ENCODE data around the gene USP33. TPM values are rescaled to one million over a fixed set of nuclear protein-coding genes. Genes with fewer than 3 reads are reported as not detected.
"Not testable (repeated sequence)": the region's sequence is repeated elsewhere in the genome, so short reads cannot be mapped to it uniquely, and the experiment has no call there.

Gene USP33
- total RNA-seq (2014; rRNA removed; shearing (Covaris generic); ENCODE audit: low replicate concordance): 68.1 and 81.6 TPM in 2 replicates

GRCh38 chr1:77759071-77760028, at the start of gene USP33:
USP33 (minus strand) TSS chr1:77759852; CDS start chr1:77741697, 18,155 bp downstream.
- Histone ChIP-seq H3K27me3 (no peaks in the 10 kb centered on the region), H3K9me3 (no peaks in the 10 kb centered on the region), H3K4me3 (peak within 1 kb of the TSS; percentile 80), H3K36me3 (peaks cover 3% of the 10 kb centered on the region)
- peak; percentile 88 for DNase-seq

GRCh38 chr1:77803371-77803770, 43.7 kb upstream of the USP33 start:
- Histone ChIP-seq H3K27me3 (no peaks in the 10 kb centered on the region), H3K9me3 (no peaks in the 10 kb centered on the region), H3K36me3 (peaks cover 14% of the 10 kb centered on the region), H3K4me3 (no peak overlapping the region)
- DNase-seq: no peak

DNA sequence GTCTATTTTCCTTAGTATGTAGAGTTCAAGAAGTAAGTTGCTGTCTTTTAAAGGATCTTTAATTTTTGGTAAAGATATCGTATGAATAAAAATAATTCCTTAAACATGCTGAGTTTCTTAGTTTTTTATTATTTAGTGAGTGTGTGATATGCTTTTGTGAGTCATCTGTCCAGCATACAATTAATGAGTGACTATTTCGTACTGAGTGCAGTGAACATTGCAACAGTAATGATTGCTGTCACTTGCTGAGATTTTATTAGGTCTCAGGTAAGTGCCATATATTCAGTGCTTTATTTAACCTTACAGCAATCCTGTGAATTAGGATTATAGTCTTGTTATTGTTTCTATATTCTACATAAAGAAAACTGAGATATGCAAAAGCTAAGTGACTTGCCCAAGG, 42.4 kb upstream of the USP33 start:
- DNase-seq: no peak
- Histone ChIP-seq H3K4me3 (no peak overlapping the region), H3K9me3 (no peaks in the 10 kb centered on the region), H3K27me3 (no peaks in the 10 kb centered on the region), H3K36me3 (peaks cover 11% of the 10 kb centered on the region)

DNA sequence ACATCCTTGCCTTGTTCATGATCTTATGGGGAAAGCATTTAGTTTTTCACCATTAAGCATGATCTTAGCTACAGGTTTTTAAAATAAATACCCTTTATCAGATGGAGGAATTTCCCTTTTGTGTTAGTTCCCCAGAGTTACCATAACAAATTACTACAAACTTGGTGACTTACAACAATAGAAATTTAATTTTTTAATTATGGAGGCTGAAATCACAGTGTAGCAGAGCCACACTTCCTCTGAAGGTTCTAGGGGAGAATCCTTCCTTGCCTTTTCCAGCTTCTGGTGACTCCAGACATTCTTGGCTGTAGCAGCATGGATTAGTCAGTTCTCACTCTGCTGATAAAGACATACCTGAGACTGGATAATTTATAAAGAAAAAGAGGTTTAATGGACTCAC, 38.3 kb upstream of the USP33 start:
- DNase-seq: no peak

GRCh38 chr1:77796695-77797405, 37.2 kb upstream of the USP33 start:
- no peak for DNase-seq
- Histone ChIP-seq H3K36me3 (peaks cover 4% of the 10 kb centered on the region; the same call in 1 of the 2 replicates), H3K9me3 (no peaks in the 10 kb centered on the region), H3K27me3 (no peaks in the 10 kb centered on the region), H3K4me3 (no peak overlapping the region)

More for the DNA sequence above, 38.3 kb upstream of the USP33 start:
- Histone ChIP-seq H3K27me3 (no peaks in the 10 kb centered on the region), H3K9me3 (no peaks in the 10 kb centered on the region), H3K4me3 (no peak overlapping the region), H3K36me3 (peaks cover 8% of the 10 kb centered on the region; the same call in 1 of the 2 replicates)

- no peak for DNase-seq
- H3K4me3 ChIP-seq: no peak overlapping the region
- 0 out of 2 replicates have a peak, but pooled peaks cover 6% of the 10 kb centered on the region for H3K36me3 ChIP-seq
- H3K27me3 ChIP-seq: no peaks in the 10 kb centered on the region
- H3K9me3 ChIP-seq: no peaks in the 10 kb centered on the region
These were observed 34.9 kb upstream of the USP33 start for GRCh38 chr1:77794550-77794949.

- H3K36me3 ChIP-seq: peaks cover 45% of the 10 kb centered on the region
These were observed 26.6 kb upstream of the USP33 start for GRCh38 chr1:77786093-77786741.

DNA sequence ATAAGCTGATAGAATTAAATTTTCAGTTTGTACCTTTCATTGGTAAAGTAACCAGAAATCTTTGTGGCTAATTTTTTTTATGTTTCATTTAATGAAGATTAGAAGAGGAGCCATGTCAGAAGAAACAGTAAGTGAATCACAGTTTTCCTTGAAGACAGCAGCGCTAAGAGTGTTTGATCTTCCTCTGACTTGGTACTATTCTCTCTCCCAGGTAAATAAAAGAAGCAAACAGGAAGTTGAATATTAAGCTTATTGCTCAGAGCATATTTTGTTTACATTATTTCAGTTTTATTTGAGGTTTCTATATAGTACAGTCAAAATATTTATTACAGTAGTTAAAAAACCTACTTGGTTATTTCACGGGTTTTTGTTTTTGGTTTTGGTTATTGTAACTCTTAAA, 23.5 kb upstream of the USP33 start:
- Histone ChIP-seq H3K9me3 (no peaks in the 10 kb centered on the region), H3K36me3 (peaks cover 36% of the 10 kb centered on the region), H3K27me3 (no peaks in the 10 kb centered on the region), H3K4me3 (no peak overlapping the region)
- DNase-seq: no peak

More at GRCh38 chr1:77786093-77786741, 26.6 kb upstream of the USP33 start:
- not testable (repeated sequence) for H3K27me3 ChIP-seq, H3K4me3 ChIP-seq, H3K9me3 ChIP-seq, DNase-seq

GRCh38 chr1:77781683-77782082, 22.0 kb upstream of the USP33 start:
- H3K4me3 ChIP-seq: no peak overlapping the region
- H3K27me3 ChIP-seq: no peaks in the 10 kb centered on the region
- H3K36me3 ChIP-seq: peaks cover 29% of the 10 kb centered on the region
- no peaks in the 10 kb centered on the region for H3K9me3 ChIP-seq
- DNase-seq: no peak

DNA sequence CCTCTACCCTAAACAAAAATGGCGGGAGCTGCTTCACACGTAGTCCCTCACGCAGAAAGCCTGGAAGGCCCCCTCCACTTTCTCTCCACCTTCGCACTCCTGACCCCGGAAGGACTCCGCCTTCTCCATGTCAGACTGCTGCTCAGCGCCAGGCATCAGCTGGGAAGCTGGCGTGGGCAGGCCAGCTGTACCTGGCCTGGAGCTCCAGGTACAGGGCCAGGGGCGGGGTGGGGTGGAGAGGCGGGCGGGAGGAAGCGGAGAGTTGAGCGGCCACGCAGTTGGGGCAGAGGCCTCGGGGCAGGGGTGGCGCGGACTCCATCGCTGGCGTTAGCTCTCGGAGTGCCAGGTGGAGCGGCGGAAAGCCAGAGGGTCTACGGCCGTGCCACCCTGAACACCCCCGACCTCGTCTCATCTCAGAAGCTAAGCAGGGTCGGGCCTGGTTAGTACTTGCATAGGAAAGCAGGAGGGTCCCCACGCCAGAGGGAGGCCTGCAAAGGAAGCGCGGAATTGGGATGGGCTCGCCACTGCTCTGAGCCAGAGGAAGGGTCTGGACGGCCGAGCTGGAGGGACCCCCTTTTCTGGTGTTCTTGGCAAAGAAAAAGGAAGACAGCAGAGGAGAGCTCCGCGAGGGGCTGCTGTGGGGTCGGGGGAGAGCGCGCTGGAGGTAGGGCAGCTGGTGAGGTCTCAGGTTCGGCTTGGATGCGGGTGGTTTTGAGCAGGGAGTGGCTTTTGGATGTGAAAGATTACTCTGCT, 20.1 kb upstream of the USP33 start, which contains the start of gene MIGA1:
TSS of gene MIGA1 (plus strand) at position 121 of the 753 bp plus-strand sequence. CDS start 3,604 bp downstream, outside the sequence.
- peaks cover 14% of the 10 kb centered on the region for H3K36me3 ChIP-seq
- no peaks in the 10 kb centered on the region for H3K9me3 ChIP-seq
- H3K27me3 ChIP-seq: no peaks in the 10 kb centered on the region
- H3K4me3 ChIP-seq: peak within 1 kb of the TSS; percentile 81
- DNase-seq: peak; percentile 83

DNA sequence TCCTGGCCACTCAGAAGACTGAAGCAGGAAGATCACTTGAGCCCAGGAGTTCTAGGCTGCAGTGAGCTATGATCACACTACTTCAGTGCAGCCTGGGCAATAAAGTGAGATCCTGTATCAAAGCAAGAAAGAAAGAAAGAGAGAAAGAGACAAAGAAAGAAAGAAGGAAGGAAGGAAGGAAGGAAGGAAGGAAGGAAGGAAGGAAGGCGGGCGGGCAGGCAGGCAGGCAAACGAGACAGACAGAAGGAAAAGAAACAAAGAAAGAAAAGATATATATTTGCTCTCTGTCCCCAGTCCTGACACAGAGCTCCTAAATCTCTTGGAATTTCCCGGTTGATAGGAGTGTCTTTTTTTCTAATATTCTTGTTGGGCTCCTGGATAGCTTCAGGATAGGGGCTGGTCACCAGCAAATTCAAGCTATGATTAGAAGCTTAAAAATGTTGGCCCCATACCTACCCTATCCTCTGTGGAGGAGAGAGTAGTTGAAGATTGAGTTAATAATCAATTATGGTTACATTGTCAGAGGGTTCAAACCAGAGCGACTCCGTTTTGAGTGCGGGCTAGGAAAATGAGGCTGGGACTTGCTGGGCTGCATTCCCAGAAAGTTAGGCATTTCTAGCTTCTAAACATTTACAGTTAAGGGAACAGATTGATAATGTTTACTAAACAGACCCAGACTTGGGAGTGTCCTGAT, 16.5 kb upstream of the USP33 start:
- Histone ChIP-seq H3K36me3 (no peaks in the 10 kb centered on the region), H3K27me3 (no peaks in the 10 kb centered on the region), H3K4me3 (no peak overlapping the region), H3K9me3 (no peaks in the 10 kb centered on the region)
- no peak for DNase-seq

- Histone ChIP-seq H3K36me3 (no peaks in the 10 kb centered on the region), H3K4me3 (no peak overlapping the region), H3K9me3 (no peaks in the 10 kb centered on the region), H3K27me3 (no peaks in the 10 kb centered on the region)
- DNase-seq: no peak
These were observed 8.4 kb upstream of the USP33 start for GRCh38 chr1:77768006-77768405.

- Histone ChIP-seq H3K4me3 (no peak overlapping the region), H3K36me3 (no peaks in the 10 kb centered on the region; the same call in none of the 2 replicates), H3K27me3 (no peaks in the 10 kb centered on the region), H3K9me3 (no peaks in the 10 kb centered on the region)
- peak; percentile 36 for DNase-seq
These were observed 2.4 kb upstream of the USP33 start for GRCh38 chr1:77762072-77762476.

DNA sequence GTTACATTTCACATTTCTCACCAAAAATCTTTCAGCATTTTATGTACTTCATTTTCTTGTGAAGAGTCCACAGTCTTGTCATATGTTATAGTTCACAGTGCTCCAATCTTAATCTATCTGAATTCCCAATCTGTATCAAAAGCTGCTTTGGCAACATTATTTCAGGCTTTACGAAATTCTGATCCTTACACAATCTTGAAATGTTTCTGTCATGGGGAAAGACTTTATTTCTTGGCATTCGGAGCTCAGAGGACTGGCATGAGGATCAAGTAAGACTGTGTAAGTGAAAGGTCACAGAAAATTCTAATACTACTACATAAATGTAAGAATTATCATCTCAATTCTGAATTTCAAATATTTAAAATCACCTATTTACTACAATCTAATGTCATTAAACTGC, 2.0 kb downstream of the USP33 start:
- Histone ChIP-seq H3K27me3 (no peaks in the 10 kb centered on the region), H3K9me3 (no peaks in the 10 kb centered on the region), H3K36me3 (peaks cover 3% of the 10 kb centered on the region), H3K4me3 (peak overlapping the region; percentile 80)
- DNase-seq: no peak

DNA sequence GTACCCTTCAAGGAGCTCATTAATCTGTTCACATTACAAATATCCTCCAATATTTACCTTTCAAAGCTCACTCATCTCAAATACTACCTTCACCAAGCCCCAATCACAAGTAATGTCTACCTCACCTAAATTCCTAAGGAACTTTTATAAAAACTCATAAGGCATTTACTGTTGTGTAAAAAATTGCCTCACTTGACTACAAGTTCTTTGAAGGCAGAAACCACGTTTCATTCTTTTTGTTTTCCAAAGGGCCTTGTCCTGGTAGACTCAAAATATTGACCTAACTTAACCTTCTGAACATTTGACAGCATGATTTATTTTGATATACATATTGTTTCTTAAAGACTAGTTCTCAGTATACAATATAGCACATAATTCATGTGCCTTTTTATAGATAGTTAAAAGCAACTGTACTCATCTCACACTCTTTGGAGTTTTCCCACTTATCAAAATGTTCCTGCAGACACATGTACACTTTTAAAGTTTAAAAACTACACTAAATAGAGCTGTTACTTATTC, 2.5 kb downstream of the USP33 start:
- H3K4me3 ChIP-seq: peak overlapping the region; percentile 80
- no peak for DNase-seq
- H3K27me3 ChIP-seq: no peaks in the 10 kb centered on the region
- H3K9me3 ChIP-seq: no peaks in the 10 kb centered on the region
- peaks cover 3% of the 10 kb centered on the region for H3K36me3 ChIP-seq
